MM.1S (cell line): ENCODE data around the gene KCNA3.

Source experiments
- EZH2 ChIP-seq: fragments of 300-600 bp; sonication (generic); optimal IDR thresholded peaks from 2 replicates; pipeline ENCODE3; 2017; ENCODE audit warnings: low read depth, mild to moderate bottlenecking, antibody characterized with exemption, low read length, mixed read lengths
- EZH2phosphoT487 ChIP-seq: fragments of 300-600 bp; sonication (generic); IDR thresholded peaks from 2 replicates; pipeline ENCODE4 v1.6.1; 2018; ENCODE audit warnings: antibody characterized with exemption, low read length
- TF ChIP-seq, protein P1 (sequence below): fragments of 300-600 bp; sonication (generic); IDR thresholded peaks from 2 replicates; pipeline ENCODE4 v1.5.1; 2016; ENCODE audit warnings: antibody characterized with exemption, low read length, mixed read lengths

DNA sequence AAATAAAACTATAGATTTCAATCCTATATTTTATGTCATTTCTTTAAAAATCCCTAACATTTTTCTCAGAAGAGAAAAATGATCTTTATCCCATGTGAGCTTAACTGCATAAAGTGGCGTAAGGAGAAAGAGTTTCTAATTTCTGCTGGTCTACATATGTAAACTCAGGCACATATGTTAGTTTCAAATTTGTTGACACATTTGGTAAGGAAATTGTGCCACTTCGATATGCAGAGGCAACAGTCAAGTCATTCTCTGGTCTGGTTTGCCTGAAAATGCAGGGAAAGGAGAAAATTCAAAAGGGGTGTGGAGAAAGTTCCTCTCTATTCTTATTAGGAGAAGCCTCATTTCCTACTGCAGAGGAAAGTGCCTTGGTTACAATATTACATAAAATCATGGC, 11.5 kb downstream of the KCNA3 start:
- TF ChIP-seq, protein P1, sequence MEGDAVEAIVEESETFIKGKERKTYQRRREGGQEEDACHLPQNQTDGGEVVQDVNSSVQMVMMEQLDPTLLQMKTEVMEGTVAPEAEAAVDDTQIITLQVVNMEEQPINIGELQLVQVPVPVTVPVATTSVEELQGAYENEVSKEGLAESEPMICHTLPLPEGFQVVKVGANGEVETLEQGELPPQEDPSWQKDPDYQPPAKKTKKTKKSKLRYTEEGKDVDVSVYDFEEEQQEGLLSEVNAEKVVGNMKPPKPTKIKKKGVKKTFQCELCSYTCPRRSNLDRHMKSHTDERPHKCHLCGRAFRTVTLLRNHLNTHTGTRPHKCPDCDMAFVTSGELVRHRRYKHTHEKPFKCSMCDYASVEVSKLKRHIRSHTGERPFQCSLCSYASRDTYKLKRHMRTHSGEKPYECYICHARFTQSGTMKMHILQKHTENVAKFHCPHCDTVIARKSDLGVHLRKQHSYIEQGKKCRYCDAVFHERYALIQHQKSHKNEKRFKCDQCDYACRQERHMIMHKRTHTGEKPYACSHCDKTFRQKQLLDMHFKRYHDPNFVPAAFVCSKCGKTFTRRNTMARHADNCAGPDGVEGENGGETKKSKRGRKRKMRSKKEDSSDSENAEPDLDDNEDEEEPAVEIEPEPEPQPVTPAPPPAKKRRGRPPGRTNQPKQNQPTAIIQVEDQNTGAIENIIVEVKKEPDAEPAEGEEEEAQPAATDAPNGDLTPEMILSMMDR, result no peak
- TF ChIP-seq EZH2phosphoT487 (no peak), EZH2 (no peak)
